BLaER1 (cell line): ENCODE results near the gene CCDC9.

Experiments
- H3K27ac ChIP-seq: shearing (Covaris generic); formaldehyde crosslinking; 2 replicates; pipeline ENCODE4 v1.8.1; 2022
- H3K27me3 ChIP-seq: shearing (Covaris generic); formaldehyde crosslinking; 2 replicates; pipeline ENCODE4 v1.8.1; 2022
- H3K36me3 ChIP-seq: shearing (Covaris generic); formaldehyde crosslinking; 2 replicates; pipeline ENCODE4 v1.8.1; 2022
- H3K4me1 ChIP-seq: shearing (Covaris generic); formaldehyde crosslinking; 2 replicates; pipeline ENCODE4 v1.8.1; 2022
- H3K4me2 ChIP-seq: shearing (Covaris generic); formaldehyde crosslinking; 2 replicates; pipeline ENCODE4 v1.8.1; 2022
- H3K4me3 ChIP-seq: shearing (Covaris generic); formaldehyde crosslinking; 2 replicates; pipeline ENCODE4 v1.8.1; 2022
- H3K9ac ChIP-seq: shearing (Covaris generic); formaldehyde crosslinking; 2 replicates; pipeline ENCODE4 v1.8.1; 2022
- H3K9me3 ChIP-seq: shearing (Covaris generic); formaldehyde crosslinking; 2 replicates; pipeline ENCODE4 v1.8.1; 2022
- H4K20me1 ChIP-seq: shearing (Covaris generic); formaldehyde crosslinking; 2 replicates; pipeline ENCODE4 v1.8.1; 2022
- Cebpa-rat ChIP-seq: shearing (Covaris generic); IDR thresholded peaks from 2 replicates; pipeline ENCODE4 v1.8.1; 2022

Gene CCDC9

GRCh38 chr19:47255879-47256692, at the start of gene CCDC9:
Gene CCDC9, plus strand, starts transcription at chr19:47256525. Its CDS starts 1,876 bp downstream, at chr19:47258401.
- peaks cover 32% of the 10 kb centered on the region for H3K4me1 ChIP-seq
- peak within 1 kb of the TSS; percentile 74 for H3K4me3 ChIP-seq
- H3K9ac ChIP-seq = peak within 1 kb of the TSS; percentile 90
- H3K4me2 ChIP-seq = peak within 1 kb of the TSS; percentile 100
- no peak for TF ChIP-seq Cebpa-rat
- peaks cover 38% of the 10 kb centered on the region for H4K20me1 ChIP-seq
- peak within 1 kb of the TSS; percentile 98 for H3K27ac ChIP-seq
- H3K9me3 ChIP-seq = no peaks in the 10 kb centered on the region
- H3K27me3 ChIP-seq = no peaks in the 10 kb centered on the region
- H3K36me3 ChIP-seq = peaks cover 30% of the 10 kb centered on the region

GRCh38 chr19:47209319-47210179, 46.8 kb upstream of the CCDC9 start:
- H3K27ac ChIP-seq = peak overlapping the region; percentile 80

GRCh38 chr19:47210180-47210490, 46.2 kb upstream of the CCDC9 start:
- Histone ChIP-seq H4K20me1 (peaks cover 7% of the 10 kb centered on the region; the same call in 1 of the 2 replicates), H3K4me3 (no peak overlapping the region), H3K4me2 (peak overlapping the region; percentile 72), H3K4me1 (peaks cover 77% of the 10 kb centered on the region), H3K36me3 (peaks cover 54% of the 10 kb centered on the region), H3K9me3 (no peaks in the 10 kb centered on the region), H3K27ac (peak overlapping the region; percentile 80), H3K9ac (peak overlapping the region; percentile 53; the same call in 1 of the 2 replicates), H3K27me3 (no peaks in the 10 kb centered on the region)
- TF ChIP-seq Cebpa-rat = no peak

More at GRCh38 chr19:47209319-47210179, 46.8 kb upstream of the CCDC9 start:
- Histone ChIP-seq H3K4me2 (peak overlapping the region; percentile 72), H3K9me3 (no peaks in the 10 kb centered on the region), H4K20me1 (peaks cover 7% of the 10 kb centered on the region; the same call in 1 of the 2 replicates), H3K27me3 (no peaks in the 10 kb centered on the region), H3K9ac (peak overlapping the region; percentile 53; the same call in 1 of the 2 replicates), H3K4me1 (peaks cover 76% of the 10 kb centered on the region), H3K36me3 (peaks cover 60% of the 10 kb centered on the region), H3K4me3 (no peak overlapping the region)
- no peak for TF ChIP-seq Cebpa-rat

GRCh38 chr19:47210689-47211316, 45.5 kb upstream of the CCDC9 start:
- Histone ChIP-seq H4K20me1 (peaks cover 7% of the 10 kb centered on the region; the same call in 1 of the 2 replicates), H3K4me3 (no peak overlapping the region), H3K9ac (peak overlapping the region; percentile 65), H3K4me2 (peak overlapping the region; percentile 72), H3K27ac (peak overlapping the region; percentile 80), H3K36me3 (peaks cover 47% of the 10 kb centered on the region), H3K27me3 (no peaks in the 10 kb centered on the region), H3K4me1 (peaks cover 77% of the 10 kb centered on the region), H3K9me3 (no peaks in the 10 kb centered on the region)
- no peak for TF ChIP-seq Cebpa-rat

GRCh38 chr19:47215581-47215980, 40.7 kb upstream of the CCDC9 start:
- Histone ChIP-seq H3K9ac (no peak overlapping the region), H3K4me1 (peaks cover 40% of the 10 kb centered on the region), H3K27ac (no peak overlapping the region), H3K4me2 (no peak overlapping the region), H3K27me3 (no peaks in the 10 kb centered on the region), H4K20me1 (no peaks in the 10 kb centered on the region; the same call in 1 of the 2 replicates), H3K4me3 (no peak overlapping the region), H3K9me3 (no peaks in the 10 kb centered on the region), H3K36me3 (peaks cover 7% of the 10 kb centered on the region)
- TF ChIP-seq Cebpa-rat = no peak

- Histone ChIP-seq H3K4me1 (peaks cover 11% of the 10 kb centered on the region), H3K4me2 (no peak overlapping the region), H3K27me3 (no peaks in the 10 kb centered on the region), H3K36me3 (peaks cover 34% of the 10 kb centered on the region), H4K20me1 (peaks cover 17% of the 10 kb centered on the region; the same call in 1 of the 2 replicates), H3K9me3 (no peaks in the 10 kb centered on the region), H3K9ac (no peak overlapping the region), H3K27ac (peak overlapping the region; percentile 14; the same call in 1 of the 2 replicates), H3K4me3 (no peak overlapping the region)
- no peak for TF ChIP-seq Cebpa-rat
These were observed 35.1 kb upstream of the CCDC9 start for GRCh38 chr19:47221080-47221841.

- H3K9me3 ChIP-seq = no peaks in the 10 kb centered on the region
- 0 out of 2 replicates have a peak overlapping the region, but pooled peaks have one; percentile 14 for H3K27ac ChIP-seq
- no peak overlapping the region for H3K4me2 ChIP-seq
- no peaks in the 10 kb centered on the region for H3K27me3 ChIP-seq
- peaks cover 34% of the 10 kb centered on the region for H3K36me3 ChIP-seq
- H4K20me1 ChIP-seq = peaks cover 21% of the 10 kb centered on the region; the same call in 1 of the 2 replicates
- TF ChIP-seq Cebpa-rat = no peak
- H3K4me3 ChIP-seq = no peak overlapping the region
- peaks cover 17% of the 10 kb centered on the region for H3K4me1 ChIP-seq
- H3K9ac ChIP-seq = no peak overlapping the region
These were observed 34.4 kb upstream of the CCDC9 start for GRCh38 chr19:47221890-47222289.

GRCh38 chr19:47225746-47226425, 30.4 kb upstream of the CCDC9 start:
- no peaks in the 10 kb centered on the region for H3K9me3 ChIP-seq
- no peak for TF ChIP-seq Cebpa-rat

More at GRCh38 chr19:47225746-47226425, 30.4 kb upstream of the CCDC9 start:
- Histone ChIP-seq H3K27me3 (peaks cover 19% of the 10 kb centered on the region; the same call in 1 of the 2 replicates), H4K20me1 (peaks cover 40% of the 10 kb centered on the region), H3K36me3 (peaks cover 23% of the 10 kb centered on the region), H3K4me1 (peaks cover 47% of the 10 kb centered on the region), H3K27ac (peak overlapping the region; percentile 97), H3K9ac (peak overlapping the region; percentile 88), H3K4me3 (peak overlapping the region; percentile 86), H3K4me2 (peak overlapping the region; percentile 99)
